HG03280 (cell line): ENCODE data around the gene MSTN.
"Not testable (repeated sequence)": the region's sequence is repeated elsewhere in the genome, so short reads cannot be mapped to it uniquely, and the experiment has no call there.

ENCODE experiments used
- ATAC-seq: cut with Tn5 transposase; IDR thresholded peaks from one replicate; pipeline ENCODE4 v1.9.1; 2021; ENCODE audit warnings: mild to moderate bottlenecking, moderate library complexity; ENCODE audit not compliant: unreplicated experiment

Gene MSTN

DNA sequence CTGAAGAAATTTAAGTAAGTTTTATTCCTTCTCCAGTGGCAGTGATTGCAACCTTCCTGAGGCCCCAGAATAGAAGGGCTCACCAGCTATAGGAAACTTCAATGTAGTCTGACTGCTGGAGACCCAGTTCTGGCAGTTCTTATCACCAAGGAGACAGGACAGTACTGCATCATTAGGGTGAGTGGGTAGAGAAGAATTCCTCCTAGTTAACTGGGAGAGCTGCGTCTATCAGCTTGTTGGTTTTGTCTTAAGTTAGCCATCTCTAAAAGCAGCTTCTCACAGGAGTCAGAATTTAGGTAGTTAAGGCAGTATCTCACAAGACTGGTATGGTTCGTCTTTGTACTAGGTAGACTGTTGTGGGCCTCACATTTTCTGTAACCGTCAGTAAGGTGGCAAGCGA, 3.3 kb upstream of the MSTN start:
- ATAC-seq: no peak

DNA sequence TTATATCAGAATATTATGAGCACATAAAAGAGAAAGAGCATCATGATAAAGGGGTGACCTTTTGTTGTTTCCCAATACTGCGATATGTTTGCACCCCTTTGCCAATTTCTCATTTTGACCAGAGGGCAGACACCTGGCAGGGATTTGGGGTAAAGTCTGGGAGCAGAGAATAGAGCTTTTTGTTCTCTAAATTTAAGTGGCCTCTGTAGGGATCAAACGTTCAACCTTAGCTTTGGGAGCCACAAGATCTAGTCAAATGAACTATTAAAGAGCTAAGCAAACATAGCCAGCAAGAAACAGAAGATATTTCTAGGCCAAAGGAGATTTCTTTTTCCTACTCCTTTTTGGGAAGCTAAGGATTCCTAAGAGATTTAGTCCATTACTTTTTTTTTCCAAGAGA, 1.1 kb upstream of the MSTN start:
- no peak for ATAC-seq

DNA sequence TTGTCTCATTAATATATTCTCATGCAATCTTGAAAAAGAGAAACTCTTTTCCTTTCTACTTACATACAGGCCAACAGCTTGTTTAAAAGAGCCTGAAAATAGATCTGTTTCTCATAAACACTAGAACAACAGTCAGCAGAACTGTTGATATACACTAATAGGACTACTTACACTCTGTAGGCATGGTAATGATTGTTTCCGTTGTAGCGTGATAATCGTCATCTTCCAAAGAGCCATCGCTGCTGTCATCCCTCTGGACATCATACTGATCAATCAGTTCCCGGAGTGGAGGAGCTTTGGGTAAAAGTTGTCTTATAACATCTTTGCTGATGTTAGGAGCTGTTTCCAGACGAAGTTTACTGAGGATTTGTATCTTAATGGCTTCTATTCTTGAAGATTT, 476 bp downstream of the MSTN start:
- no peak for ATAC-seq

DNA sequence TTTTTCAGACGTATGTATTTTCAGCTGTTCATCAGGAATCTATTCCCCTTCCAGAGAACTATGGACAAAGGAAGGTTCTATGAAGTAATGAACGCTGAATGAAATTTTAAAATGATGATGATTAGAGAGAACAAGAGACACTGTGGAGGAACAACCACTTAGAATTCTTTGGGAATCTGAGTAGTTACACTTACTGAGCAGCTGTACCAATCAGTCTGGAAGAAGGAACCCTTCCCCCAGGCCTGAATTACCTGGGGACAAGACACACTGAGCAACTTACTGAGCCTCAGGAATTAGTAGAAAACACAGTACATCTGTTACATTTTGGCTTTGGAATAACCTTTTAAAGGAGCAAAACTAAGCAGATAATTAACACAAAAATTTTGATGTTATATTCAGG, 1.9 kb downstream of the MSTN start:
- no peak for ATAC-seq

DNA sequence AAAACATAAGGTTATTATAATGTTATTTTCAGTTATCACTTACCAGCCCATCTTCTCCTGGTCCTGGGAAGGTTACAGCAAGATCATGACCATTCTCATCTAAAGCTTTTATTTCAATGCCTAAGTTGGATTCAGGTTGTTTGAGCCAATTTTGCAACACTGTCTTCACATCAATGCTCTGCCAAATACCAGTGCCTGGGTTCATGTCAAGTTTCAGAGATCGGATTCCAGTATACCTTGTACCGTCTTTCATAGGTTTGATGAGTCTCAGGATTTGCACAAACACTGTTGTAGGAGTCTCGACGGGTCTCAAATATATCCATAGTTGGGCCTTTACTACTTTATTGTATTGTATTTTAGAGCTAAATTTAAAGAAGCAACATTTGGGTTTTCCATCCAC, 2.5 kb downstream of the MSTN start:
- ATAC-seq: no peak

DNA sequence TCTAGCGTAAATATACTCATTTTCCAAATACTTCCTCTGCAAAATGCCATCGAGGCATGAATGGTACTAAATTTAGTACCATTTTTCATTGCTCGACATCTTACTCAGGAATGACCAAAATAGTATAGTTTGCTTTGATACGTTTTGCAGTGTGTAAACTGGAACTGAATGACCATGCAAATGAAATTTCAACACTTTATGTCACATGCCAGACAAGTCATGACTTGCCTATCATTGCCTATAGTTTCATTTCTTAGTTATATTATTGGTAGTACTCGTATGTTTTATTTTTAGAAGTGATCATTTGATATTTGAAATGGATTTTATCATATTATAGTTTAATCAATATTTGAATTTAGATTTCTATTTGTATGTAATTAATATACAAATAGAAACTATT, 9.1 kb downstream of the MSTN start:
- ATAC-seq: no peak

DNA sequence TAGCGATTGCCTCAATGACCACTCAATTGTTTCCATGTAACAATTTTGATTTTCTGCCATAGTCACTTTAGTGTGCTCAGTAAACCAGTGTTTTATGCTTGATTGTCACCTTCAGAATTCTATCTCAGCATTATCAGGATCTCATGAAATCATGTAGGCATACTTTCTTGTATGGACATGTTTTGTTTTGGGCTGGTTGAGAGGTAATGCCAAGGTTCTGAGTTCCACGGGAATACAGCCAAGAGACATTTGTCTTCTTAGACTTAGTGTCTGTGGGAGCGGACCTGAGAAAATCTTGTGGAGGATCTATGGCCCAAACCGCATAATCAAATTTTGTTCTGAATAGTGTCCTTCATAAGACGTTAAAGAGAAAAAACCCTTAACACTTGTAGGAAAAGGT, 10.2 kb downstream of the MSTN start:
- no peak for ATAC-seq

DNA sequence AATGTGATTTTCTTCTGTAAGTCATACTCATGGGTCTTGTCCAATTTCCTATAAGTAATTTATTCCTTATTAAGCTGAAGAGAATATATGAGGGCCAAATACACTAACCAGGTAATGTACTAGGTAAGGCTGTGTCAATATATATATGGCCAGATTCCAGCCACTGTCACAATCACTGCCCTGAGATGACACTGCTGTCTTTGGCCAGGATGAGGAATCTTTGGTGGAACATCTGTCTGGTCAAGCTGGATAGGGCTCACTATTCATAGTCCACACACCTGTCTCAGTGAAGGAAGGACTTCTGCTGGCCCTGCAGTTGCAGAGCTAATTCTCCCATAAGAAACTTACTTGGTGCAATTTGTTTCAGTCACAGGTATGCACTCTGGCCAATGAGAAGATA, 11.3 kb downstream of the MSTN start:
- ATAC-seq: no peak

DNA sequence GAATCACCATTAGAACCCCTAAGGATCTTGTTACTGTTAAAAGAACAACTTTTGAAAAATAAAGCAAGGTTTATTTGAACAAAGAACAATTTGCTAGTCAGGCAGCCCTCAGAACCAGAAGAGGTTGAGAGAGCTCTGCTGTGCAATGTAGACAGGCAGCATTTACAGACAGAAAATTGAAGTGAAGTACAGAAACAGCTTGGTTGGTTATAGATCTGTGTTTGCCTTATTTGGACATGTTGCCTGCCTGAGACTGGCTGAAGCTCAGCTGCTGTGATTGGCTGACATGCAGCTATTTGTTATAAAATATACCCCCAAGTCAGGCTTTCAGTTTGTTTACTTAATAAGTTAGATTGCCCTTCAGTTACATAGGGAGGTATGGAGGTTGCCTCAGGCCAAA, 12.5 kb downstream of the MSTN start:
- ATAC-seq: no peak

DNA sequence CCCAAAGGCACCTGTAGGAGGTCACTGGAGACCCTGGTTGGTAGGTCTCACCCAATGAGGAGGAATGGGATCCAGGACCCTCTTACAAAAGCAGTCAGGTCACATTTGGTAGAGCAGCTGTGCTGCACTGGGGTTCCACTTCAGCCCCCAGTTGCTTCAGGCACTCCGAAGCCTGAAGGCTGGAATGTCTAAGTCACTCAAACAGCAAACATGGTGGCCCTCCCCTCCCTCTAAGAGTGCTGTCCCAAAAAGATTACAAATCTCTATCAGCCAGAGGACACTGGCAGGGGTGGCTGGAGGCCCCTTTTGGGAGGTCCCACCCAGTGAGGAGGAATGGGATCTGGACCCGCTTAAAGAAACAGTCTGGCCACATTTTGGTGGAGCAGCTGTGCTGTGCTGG, 17.7 kb downstream of the MSTN start:
- ATAC-seq: no peak

DNA sequence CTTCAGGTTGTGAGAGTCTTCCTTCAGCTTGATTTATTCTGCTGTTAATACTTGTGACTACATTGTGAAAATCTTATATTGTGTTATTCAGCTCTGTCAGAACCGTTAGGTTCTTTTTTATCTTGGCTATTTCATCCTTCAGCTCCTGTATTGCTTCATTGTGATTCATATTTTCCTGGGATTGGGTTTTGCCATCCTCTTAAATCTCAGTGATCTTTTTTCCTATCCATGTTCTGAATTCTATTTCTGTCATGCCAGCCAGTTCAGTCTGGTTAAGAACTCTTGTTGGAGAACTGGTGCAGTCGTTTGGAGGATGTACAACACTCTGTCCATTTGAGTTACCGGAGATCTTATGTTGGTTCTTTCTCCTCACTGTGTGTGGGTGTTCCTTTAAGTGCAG, 19.1 kb downstream of the MSTN start:
- ATAC-seq: no peak

DNA sequence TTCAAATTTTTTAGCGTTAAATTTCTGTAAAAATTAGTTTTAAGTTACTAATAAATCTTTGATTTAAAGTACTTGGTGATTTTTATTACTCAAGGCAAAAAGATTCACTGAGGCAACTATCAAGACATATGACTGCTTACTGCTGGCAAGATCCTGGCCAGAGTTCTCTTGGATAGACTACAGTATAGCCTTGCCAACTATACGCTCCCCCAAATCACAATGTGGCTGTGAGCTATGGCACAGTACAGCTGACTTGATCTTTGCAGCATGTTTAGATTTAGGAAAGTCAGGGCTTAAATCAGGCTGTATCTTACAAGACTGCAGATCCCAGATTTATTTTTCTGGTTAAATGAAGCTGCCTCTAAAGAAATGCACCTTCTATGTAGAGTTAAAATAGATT, 26.5 kb downstream of the MSTN start:
- no peak for ATAC-seq

DNA sequence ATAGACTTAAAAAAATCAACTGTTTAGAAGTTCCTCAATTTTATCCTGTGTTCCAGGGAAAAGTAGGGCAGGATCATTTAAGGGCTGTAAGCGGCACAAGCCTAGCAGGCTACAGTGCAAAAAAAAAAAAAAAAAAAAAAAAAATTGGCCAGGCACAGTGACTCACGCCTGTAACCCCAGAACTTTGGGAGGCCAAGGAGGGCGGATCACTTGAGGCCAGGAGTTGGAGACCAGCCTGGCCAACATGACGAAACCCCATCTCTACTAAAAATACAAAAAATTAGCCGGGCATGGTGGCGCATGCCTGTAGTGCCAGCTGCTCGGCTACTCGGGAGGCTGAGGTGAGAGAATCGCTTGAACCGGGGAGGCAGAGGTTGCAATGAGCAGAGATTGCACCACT, 28.1 kb downstream of the MSTN start:
- ATAC-seq: not testable (repeated sequence)

DNA sequence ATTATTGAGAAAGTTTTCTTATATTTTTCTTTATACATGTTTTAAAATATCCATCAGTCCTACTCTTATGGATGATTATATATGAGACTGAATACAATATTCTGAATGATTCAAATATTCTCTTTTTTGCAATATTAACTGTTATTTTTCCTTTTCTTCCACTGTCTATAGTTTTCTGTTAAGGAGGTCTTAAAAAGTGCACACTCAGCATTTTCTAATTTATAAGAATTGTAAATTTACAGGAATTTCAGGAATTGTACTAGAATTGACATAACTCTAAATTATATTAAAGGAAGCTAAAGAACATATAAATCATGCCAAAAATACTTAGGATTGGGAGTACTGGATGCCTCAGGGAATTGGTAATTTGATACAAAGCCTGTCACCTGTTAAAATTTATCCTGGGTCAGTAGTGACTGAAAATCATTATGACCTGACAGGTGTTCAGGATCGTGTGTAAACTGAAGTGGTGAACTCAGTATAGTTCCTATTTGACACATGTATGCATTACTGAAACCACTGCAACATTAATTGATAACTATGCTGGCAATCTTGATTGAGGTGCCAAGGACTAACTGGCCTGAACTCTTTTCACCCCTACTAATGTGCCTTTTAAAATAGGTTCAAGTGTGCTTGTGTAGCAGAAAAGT, 30.4 kb downstream of the MSTN start:
- no peak for ATAC-seq

DNA sequence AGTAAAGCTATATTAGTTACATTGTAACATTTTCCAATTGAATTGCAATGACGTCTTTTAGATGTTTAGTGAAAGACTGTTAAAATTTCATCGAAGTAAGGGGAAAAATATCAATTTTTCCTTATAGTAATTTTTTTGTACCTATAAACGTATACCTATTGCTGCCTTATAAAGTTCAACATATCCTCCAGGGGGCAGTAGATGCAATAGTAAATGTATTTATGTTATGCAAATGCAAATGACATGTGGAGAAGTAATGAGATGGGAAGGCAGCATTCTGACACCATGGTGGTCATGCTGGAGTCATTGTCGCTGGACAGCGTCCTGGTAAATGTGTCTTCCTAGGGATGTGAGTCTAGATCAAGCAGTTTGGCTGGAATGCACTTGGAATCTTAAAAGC, 38.7 kb downstream of the MSTN start:
- ATAC-seq: no peak

DNA sequence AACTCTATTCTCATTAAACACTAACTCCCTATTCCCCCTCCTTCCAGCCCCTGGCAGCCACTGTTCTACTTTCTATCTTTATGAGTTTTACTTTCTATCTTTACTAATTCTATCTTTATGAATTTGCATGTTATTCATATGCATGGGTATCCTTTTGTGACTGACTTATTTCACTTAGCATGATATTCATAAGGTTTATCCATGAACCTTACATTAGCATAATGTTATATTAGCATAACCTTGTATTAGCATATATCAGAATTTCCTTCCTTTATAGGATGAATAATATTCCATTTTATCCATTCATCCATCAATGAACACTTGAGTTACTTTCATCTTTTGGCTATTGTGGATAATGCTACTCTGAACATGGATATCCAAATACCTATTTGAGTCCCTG, 41.8 kb downstream of the MSTN start:
- ATAC-seq: no peak

DNA sequence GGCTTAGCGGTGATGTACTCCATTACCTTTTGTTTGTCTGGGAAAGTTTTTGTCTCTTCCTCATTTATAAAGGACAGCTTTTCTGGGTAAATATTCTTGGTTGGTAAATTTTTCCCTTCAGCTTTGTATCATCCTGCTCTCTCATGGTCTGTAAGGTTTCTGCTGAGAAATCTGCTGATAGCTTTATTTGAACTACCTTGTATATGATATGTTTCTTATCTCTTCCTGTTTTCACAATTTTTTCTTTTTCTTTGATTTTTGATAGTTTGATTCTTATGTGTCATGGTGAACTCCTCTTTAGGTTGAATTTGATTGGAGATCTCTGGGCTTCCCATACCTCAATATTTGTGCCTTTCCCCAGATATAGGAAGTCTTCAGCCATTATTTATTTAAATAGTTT, 44.7 kb downstream of the MSTN start:
- no peak for ATAC-seq

DNA sequence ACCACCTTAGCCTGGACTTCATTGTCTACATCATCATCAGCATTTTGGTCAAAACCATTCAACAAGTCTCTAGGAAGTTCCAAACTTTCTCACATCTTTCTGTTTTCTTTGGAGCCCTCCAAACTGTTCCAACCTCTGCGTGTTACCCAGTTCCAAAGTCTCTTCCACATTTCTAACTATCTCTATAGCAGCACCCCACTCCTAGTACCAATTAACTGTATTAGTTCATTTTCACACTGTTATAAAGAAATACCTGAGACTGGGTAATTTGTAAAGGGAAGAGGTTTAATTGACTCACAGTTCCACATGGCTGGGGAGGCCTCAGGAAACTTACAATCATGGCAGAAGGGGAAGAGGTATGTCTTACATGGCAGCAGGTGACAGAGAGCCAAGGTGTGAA, 46.6 kb downstream of the MSTN start:
- not testable (repeated sequence) for ATAC-seq
